HEK293 (cell line): ENCODE data around the gene MMP15.

Experiments
- CTCF ChIA-PET: fragments of 350-600 bp; formaldehyde crosslinking; extraction: SDS; loops from one replicate; lab custom pipeline; 2021; ENCODE audit warnings: antibody characterized with exemption; lab: Yijun Ruan, JAX
- POLR2A ChIA-PET: fragments of 300-600 bp; formaldehyde crosslinking; extraction: SDS; loops from one replicate; lab custom pipeline; 2020; ENCODE audit warnings: antibody characterized with exemption, inconsistent platforms; lab: Yijun Ruan, JAX
- H3K27ac ChIP-seq: fragments of 200-500 bp; sonication (Bioruptor generic); 2 replicates; pipeline ENCODE4 v1.5.1; 2014; ENCODE audit warnings: low read depth, low read length, control low read depth, inconsistent platforms; ENCODE audit errors: extremely low read depth
- H3K36me3 ChIP-seq, 2 experiments: fragments of 200-500 bp in 1 of 2; sonication (Bioruptor generic) in 1 of 2; 1 replicate in 1 of 2; 2 replicates in 1 of 2; pipeline ENCODE4 v1.5.1; 2014 to 2017; ENCODE audit warnings: inconsistent platforms in 2 of 2, low read length in 2 of 2; ENCODE audit not compliant: control insufficient read depth in 2 of 2, insufficient read depth in 1 of 2
- H3K4me1 ChIP-seq: fragments of 200-500 bp; sonication (Bioruptor generic); 2 replicates; pipeline ENCODE4 v1.5.1; 2014; ENCODE audit warnings: mild to moderate bottlenecking, low read length, inconsistent platforms; ENCODE audit not compliant: control insufficient read depth, insufficient read depth
- H3K4me3 ChIP-seq: 2 replicates; pipeline ENCODE4 v1.5.1; 2011; ENCODE audit warnings: low read depth, mild to moderate bottlenecking, control low read depth, low read length, moderate library complexity
- H3K9me3 ChIP-seq: fragments of 200-500 bp; sonication (Bioruptor generic); 2 replicates; pipeline ENCODE4 v1.5.1; 2014; ENCODE audit warnings: low read depth, low read length, inconsistent platforms; ENCODE audit not compliant: control insufficient read depth, insufficient read depth
- CTCF ChIP-seq: fragments of 450-650 bp; formaldehyde crosslinking; IDR thresholded peaks from 2 replicates; pipeline ENCODE4 v1.5.1; 2016; ENCODE audit warnings: missing biosample characterization, missing genetic modification characterization
- ELK4 ChIP-seq: IDR thresholded peaks from 2 replicates; pipeline ENCODE4 v1.6.1; 2011; ENCODE audit warnings: mild to moderate bottlenecking, low read depth, low read length, borderline replicate concordance
- MZF1 ChIP-seq: fragments of 450-650 bp; formaldehyde crosslinking; IDR thresholded peaks from 2 replicates; pipeline ENCODE4 v1.5.1; 2017; ENCODE audit warnings: missing biosample characterization, missing genetic modification characterization, borderline replicate concordance
- PRDM4 ChIP-seq: fragments of 450-650 bp; formaldehyde crosslinking; IDR thresholded peaks from 2 replicates; pipeline ENCODE4 v1.5.1; 2017; ENCODE audit warnings: missing biosample characterization, missing genetic modification characterization
- SCRT1 ChIP-seq: fragments of 450-650 bp; formaldehyde crosslinking; IDR thresholded peaks from 2 replicates; pipeline ENCODE4 v1.5.1; 2016; ENCODE audit warnings: missing biosample characterization, missing genetic modification characterization, borderline replicate concordance
- ZBTB17 ChIP-seq: fragments of 450-650 bp; formaldehyde crosslinking; IDR thresholded peaks from 2 replicates; pipeline ENCODE4 v1.5.1; 2016; ENCODE audit warnings: missing biosample characterization, missing genetic modification characterization
- ZEB2 ChIP-seq: fragments of 450-650 bp; formaldehyde crosslinking; IDR thresholded peaks from 2 replicates; pipeline ENCODE4 v1.5.1; 2016; ENCODE audit warnings: missing biosample characterization, missing genetic modification characterization
- ZNF169 ChIP-seq: fragments of 450-650 bp; formaldehyde crosslinking; IDR thresholded peaks from 2 replicates; pipeline ENCODE4 v1.5.1; 2016; ENCODE audit warnings: missing biosample characterization, missing genetic modification characterization
- ZNF174 ChIP-seq: fragments of 450-650 bp; formaldehyde crosslinking; IDR thresholded peaks from 2 replicates; pipeline ENCODE4 v1.5.0; 2017; ENCODE audit warnings: missing biosample characterization, mild to moderate bottlenecking, missing genetic modification characterization
- ZNF18 ChIP-seq: fragments of 450-650 bp; formaldehyde crosslinking; IDR thresholded peaks from 2 replicates; pipeline ENCODE4 v1.5.1; 2016; ENCODE audit warnings: missing biosample characterization, missing genetic modification characterization
- ZNF248 ChIP-seq: fragments of 450-650 bp; formaldehyde crosslinking; IDR thresholded peaks from 2 replicates; pipeline ENCODE4 v1.5.1; 2017; ENCODE audit warnings: missing biosample characterization, missing genetic modification characterization
- ZNF426 ChIP-seq: fragments of 450-650 bp; formaldehyde crosslinking; IDR thresholded peaks from 2 replicates; pipeline ENCODE4 v1.5.1; 2017; ENCODE audit warnings: missing biosample characterization, missing genetic modification characterization, mild to moderate bottlenecking, inconsistent platforms, moderate library complexity
- ZNF654 ChIP-seq: fragments of 450-650 bp; formaldehyde crosslinking; IDR thresholded peaks from 2 replicates; pipeline ENCODE4 v1.5.1; 2016; ENCODE audit warnings: low read depth, missing biosample characterization, missing genetic modification characterization
- ZNF677 ChIP-seq: fragments of 450-650 bp; IDR thresholded peaks from 2 replicates; pipeline ENCODE4 v1.5.0; 2018; ENCODE audit warnings: missing biosample characterization, mild to moderate bottlenecking, missing genetic modification characterization, moderate library complexity
- ZNF791 ChIP-seq: fragments of 450-650 bp; formaldehyde crosslinking; IDR thresholded peaks from 2 replicates; pipeline ENCODE4 v1.5.1; 2016; ENCODE audit warnings: missing biosample characterization, missing genetic modification characterization
- ZSCAN18 ChIP-seq: fragments of 450-650 bp; formaldehyde crosslinking; IDR thresholded peaks from 2 replicates; pipeline ENCODE4 v1.5.1; 2016; ENCODE audit warnings: missing biosample characterization, missing genetic modification characterization

Gene MMP15

GRCh38 chr16:58053682-58054005, 28.1 kb downstream of the MMP15 start:
- CTCF ChIA-PET = no interaction called here
- Histone ChIP-seq H3K4me3 (no peak overlapping the region), H3K27ac (no peak overlapping the region), H3K4me1 (no peaks in the 10 kb centered on the region), H3K9me3 (no peaks in the 10 kb centered on the region), H3K36me3 (no peaks in the 10 kb centered on the region)
- POLR2A ChIA-PET = interaction anchor here (1.4 kb wide), 1 partner anchor 75 kb away, joined by 4 read pairs; the partner anchor contains the start of gene CFAP20
- TF ChIP-seq ZNF248 (tag by site-specific recombination) = no peak
- no peak for TF ChIP-seq ZEB2 (tag by site-specific recombination)
- no peak for TF ChIP-seq ZNF426 (tag by site-specific recombination)
- TF ChIP-seq ZNF654 (tag by site-specific recombination) = no peak
- TF ChIP-seq ZNF174 (tag by site-specific recombination) = no peak
- no peak for TF ChIP-seq ZNF169
- TF ChIP-seq CTCF = no peak
- TF ChIP-seq ZSCAN18 = no peak
- TF ChIP-seq ZNF791 (tag by site-specific recombination) = no peak
- no peak for TF ChIP-seq ZNF18 (tag by site-specific recombination)
- TF ChIP-seq MZF1 (tag by site-specific recombination) = no peak

GRCh38 chr16:58054289-58054688, 28.7 kb downstream of the MMP15 start:
- 0 out of 2 replicates have a peak, but pooled peaks have one; percentile 37 for TF ChIP-seq ZNF677 (tag by site-specific recombination)
- no peak for TF ChIP-seq SCRT1 (tag by site-specific recombination)
- no peaks in the 10 kb centered on the region for H3K9me3 ChIP-seq
- H3K36me3 ChIP-seq = no peaks in the 10 kb centered on the region
- ChIA-PET POLR2A (no interaction called here), CTCF (no interaction called here)
- no peaks in the 10 kb centered on the region for H3K4me1 ChIP-seq
- no peak overlapping the region for H3K4me3 ChIP-seq
- H3K27ac ChIP-seq = no peak overlapping the region

GRCh38 chr16:58056580-58056979, 31.0 kb downstream of the MMP15 start:
- Histone ChIP-seq H3K36me3 (no peaks in the 10 kb centered on the region), H3K4me1 (no peaks in the 10 kb centered on the region)
- CTCF ChIA-PET = interaction anchor here (0.6 kb wide), 1 partner anchor 325 kb away, joined by 4 read pairs; no protein-coding TSS in a partner anchor
- POLR2A ChIA-PET = no interaction called here
- TF ChIP-seq ZBTB17 (tag by site-specific recombination) (peak; percentile 25; the same call in 1 of the 2 replicates), ELK4 (no peak), PRDM4 (tag by site-specific recombination) (no peak)
- TF ChIP-seq, all 188 proteins: peak for 1
- no peaks in the 10 kb centered on the region for H3K9me3 ChIP-seq
- H3K4me3 ChIP-seq = no peak overlapping the region
- no peak overlapping the region for H3K27ac ChIP-seq
